C1 segment of cervical spinal cord (tissue), 14 donors: ENCODE data around the gene TERT.
"Not testable (repeated sequence)": the region's sequence is repeated elsewhere in the genome, so short reads cannot be mapped to it uniquely, and the experiment has no call there.

ENCODE experiments used
- DNase-seq, 14 donors: peaks; one replicate each; lab custom pipeline; 2025; lab: John Stamatoyannopoulos, UW

The TERT gene

GRCh38 chr5:1294206-1294834 lies 548 bp downstream of the TERT start:
- DNase-seq: no peak

DNA sequence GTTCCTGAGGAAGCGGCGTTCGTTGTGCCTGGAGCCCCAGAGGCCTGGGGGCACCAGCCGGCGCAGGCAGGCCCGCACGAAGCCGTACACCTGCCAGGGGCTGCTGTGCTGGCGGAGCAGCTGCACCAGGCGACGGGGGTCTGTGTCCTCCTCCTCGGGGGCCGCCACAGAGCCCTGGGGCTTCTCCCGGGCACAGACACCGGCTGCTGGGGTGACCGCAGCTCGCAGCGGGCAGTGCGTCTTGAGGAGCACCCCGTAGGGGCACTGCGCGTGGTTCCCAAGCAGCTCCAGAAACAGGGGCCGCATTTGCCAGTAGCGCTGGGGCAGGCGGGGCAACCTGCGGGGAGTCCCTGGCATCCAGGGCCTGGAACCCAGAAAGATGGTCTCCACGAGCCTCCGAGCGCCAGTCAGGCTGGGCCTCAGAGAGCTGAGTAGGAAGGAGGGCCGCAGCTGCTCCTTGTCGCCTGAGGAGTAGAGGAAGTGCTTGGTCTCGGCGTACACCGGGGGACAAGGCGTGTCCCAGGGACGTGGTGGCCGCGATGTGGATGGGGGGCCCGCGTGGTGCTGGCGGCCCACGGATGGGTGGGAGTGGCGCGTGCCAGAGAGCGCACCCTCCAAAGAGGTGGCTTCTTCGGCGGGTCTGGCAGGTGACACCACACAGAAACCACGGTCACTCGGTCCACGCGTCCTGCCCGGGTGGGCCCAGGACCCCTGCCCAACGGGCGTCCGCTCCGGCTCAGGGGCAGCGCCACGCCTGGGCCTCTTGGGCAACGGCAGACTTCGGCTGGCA lies 1.3 kb downstream of the TERT start:
- no peak for DNase-seq

GRCh38 chr5:1292846-1293415 lies 1.9 kb downstream of the TERT start:
- DNase-seq: no peak

- no peak for DNase-seq
These were observed 2.7 kb downstream of the TERT start for GRCh38 chr5:1292139-1292538.

GRCh38 chr5:1291611-1292080 lies 3.2 kb downstream of the TERT start:
- no peak for DNase-seq

DNA sequence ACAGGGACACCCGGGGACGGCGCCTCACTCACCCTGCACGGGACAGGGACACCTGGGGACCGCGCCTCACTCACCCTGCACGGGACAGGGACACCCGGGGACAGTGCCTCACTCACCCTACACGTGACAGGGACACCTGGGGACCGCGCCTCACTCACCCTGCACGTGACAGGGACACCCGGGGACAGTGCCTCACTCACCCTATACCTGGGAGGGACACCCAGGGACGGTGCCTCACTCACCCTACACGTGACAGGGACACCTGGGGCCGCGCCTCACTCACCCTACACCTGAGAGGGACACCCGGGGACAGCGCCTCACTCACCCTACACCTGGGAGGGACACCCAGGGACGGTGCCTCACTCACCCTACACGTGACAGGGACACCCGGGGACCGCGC lies 3.9 kb downstream of the TERT start:
- not testable (repeated sequence) for DNase-seq

- not testable (repeated sequence) for DNase-seq
These were observed 5.3 kb downstream of the TERT start for GRCh38 chr5:1289559-1289958.

DNA sequence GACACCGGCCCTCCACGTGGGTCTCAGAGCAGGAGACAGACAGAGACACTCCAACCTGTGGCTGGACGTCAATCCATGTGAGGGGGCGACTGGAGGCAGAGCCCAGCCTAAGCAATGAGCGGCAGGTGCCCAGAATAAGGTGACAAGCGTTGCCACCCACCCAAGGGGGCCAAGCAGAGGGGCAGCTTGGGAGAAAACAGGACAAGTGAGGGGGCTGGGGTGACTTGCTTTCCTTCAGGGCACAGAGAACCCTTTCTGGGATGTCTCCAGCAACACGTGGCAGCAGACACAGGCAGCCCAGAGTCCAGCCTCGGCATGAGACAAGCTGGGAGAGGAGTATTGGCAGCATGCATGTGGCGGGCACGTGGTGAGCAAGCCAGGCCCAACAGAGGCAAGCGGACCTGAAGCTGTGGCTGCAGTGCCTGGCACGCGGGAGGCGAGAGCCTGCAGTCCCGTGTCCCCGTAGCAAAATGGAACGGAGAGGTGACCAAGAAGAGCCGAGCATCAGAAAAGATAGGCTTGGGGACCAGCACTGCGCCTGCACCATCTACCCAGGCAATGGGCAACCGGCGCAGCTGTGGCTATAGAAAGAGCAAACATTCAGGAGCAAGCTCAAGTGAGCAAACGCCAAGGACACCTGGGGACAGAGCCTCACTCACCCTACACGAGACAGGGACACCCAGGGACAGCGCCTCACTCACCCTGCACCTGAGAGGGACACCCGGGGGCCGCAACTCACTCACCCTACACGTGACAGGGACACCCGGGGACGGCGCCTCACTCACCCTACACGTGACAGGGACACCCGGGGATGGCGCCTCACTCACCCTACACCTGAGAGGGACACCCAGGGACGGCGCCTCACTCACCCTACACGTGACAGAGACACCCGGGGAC lies 6.2 kb downstream of the TERT start:
- DNase-seq: no peak

- no peak for DNase-seq
These were observed 9.0 kb downstream of the TERT start for GRCh38 chr5:1285883-1286291.

- DNase-seq: no peak
These were observed 9.7 kb downstream of the TERT start for GRCh38 chr5:1285141-1285540.

DNA sequence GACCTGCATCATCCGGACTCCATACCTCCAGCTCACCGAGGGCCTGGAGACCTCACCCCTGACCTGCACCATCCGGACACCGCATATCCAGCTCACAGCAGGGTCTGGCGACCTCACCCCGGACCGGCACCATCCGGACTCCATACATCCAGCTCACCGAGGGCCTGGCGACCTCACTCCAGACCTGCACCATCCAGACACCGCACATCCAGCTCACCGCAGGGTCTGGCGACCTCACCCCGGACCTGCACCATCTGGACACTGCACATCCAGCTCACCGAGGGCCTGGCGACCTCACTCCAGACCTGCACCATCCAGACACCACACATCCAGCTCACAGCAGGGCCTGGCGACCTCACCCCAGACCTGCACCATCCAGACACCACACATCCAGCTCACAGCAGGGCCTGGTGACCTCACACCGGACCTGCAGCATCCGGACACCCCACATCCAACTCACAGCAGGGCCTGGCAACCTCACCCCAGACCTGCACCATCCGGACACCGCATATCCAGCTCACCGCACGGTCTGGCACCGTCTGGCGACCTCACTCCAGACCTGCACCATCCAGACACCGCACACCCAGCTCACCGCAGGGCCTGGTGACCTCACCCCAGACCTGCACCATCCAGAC lies 10.4 kb downstream of the TERT start:
- DNase-seq: not testable (repeated sequence)

DNA sequence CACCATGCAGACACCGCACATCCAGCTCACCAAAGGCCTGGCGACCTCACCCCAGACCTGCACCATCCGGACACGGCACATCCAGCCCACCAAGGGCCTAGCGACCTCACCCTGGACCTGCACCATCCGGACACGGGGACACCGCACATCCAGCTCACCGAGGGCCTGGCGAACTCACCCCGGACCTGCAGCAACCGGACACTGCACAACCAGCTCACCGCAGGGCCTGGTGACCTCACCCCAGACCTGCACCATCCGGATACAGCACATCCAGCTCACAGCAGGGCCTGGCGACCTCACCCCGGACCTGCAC lies 11.2 kb downstream of the TERT start:
- not testable (repeated sequence) for DNase-seq

- DNase-seq: not testable (repeated sequence)
These were observed 11.7 kb downstream of the TERT start for GRCh38 chr5:1282993-1283728.

- peak in 1 of 14 donors; percentile 21 for DNase-seq
These were observed 12.5 kb downstream of the TERT start for GRCh38 chr5:1282131-1282992.

DNA sequence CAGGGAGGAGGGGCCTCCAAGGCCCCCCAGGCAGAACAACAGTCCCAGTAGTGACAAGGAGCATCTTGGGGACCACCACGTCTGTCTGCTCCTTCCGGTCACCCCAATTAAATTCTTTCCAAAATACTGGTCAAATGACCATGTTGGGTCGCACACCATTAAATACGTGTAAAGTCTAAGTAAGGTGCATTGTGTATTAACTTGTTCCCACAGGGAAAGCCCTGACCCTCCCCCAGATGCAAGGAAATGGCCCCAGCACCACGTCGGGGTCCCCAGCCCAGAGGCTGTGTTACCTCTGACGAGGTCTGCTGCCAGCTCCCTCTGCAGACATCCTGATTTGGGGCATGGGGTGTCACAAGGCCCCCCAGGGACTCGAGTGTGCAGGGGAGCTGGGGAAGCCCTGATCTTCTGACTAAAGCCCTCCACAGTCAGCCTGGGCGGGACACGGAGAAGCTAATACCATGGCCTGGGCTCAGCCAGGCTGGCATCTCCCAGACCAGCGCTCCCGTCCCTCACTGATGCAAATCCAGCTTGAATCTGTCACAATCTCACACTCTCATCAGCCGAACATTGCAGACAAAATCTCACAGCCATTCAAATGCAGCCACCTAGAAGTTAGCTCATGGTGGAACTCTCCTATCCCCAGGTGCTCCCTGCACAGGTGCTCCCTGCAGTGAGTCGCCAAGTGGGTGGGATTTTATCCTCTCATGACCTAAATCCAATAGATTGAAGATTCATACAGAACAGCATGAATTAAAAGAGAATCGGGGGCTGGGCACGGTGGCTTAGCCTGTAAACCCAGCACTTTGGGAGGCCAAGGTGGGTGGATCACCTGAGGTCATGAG lies 13.6 kb downstream of the TERT start:
- no peak for DNase-seq

DNA sequence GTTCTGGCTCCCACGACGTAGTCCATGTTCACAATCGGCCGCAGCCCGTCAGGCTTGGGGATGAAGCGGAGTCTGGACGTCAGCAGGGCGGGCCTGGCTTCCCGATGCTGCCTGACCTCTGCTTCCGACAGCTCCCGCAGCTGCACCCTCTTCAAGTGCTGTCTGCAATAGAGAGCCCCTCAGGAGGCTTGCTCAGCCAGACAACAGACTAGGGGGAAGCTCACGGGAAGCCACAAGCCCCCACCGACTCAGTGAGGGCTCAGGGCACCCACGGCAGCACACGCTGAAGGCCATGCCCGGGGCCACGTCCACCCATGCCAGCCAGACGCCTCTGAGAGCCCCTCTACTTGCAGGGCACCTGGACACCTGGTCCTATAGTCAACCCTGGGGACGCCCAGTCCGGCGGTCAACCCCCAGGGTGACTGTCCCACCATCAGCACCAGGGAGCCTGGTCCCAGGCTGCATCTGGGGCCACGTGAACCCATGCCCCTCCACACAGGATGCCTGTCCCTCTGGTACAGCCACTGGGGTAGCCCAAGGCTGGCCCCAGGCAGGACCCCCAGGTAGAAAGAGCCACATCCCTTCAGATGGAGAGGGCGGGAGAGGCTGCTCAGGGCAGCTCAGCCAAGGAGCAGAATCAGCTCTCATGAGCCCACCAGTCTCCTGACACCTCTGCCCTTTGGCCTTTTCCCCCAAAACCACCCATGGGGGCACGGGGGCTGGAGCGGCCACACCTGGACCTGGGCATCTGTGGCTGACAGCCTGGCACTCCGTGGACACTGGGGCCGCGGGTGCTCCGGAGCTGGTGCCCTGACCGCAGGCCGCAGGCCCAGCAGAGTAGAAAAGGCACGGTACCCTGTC lies 14.5 kb downstream of the TERT start:
- DNase-seq: no peak

- no peak for DNase-seq
These were observed 15.3 kb downstream of the TERT start for GRCh38 chr5:1279443-1280151.
